ELF-1 (cell line): ENCODE measurements around the gene IL21R.
"Not testable (repeated sequence)": the region's sequence is repeated elsewhere in the genome, so short reads cannot be mapped to it uniquely, and the experiment has no call there.

Source experiments
- DNase-seq: peaks from one replicate; pipeline ENCODE4 v3.0.0-alpha.2; 2016; ENCODE audit warnings: low read depth, low spot score

IL21R gene

DNA sequence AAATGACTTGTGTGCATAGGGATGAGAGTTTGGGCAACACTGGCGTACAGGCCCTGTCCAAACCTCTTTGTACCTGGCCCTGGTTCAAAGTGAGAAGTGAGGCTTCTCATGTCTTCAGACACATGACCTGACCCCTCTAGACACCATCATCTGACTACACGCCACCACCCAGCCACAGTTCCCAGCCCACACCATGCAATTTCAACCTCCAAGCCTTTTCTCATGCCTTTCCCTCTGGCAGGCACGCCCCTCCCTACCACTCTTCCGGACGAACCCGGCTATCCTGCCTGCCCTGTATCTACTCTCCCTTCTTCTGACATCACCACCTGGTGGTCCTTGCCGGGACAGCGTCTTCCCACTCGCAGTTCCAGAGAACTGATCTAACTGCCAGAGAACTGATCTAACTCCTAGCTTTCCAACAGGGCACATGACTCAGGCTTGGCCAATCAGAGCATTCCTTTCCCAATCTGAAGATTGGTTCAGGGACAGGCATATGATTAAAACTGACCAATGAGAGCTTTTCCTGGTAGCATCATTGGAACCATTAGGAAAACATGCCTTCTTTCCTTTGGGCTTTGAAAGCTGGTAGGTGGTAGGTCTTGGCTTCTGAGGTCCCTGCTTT, 27.1 kb upstream of the IL21R start:
- peak; percentile 98 for DNase-seq

- no peak for DNase-seq
These were observed 24.1 kb upstream of the IL21R start for GRCh38 chr16:27377666-27378485.

DNA sequence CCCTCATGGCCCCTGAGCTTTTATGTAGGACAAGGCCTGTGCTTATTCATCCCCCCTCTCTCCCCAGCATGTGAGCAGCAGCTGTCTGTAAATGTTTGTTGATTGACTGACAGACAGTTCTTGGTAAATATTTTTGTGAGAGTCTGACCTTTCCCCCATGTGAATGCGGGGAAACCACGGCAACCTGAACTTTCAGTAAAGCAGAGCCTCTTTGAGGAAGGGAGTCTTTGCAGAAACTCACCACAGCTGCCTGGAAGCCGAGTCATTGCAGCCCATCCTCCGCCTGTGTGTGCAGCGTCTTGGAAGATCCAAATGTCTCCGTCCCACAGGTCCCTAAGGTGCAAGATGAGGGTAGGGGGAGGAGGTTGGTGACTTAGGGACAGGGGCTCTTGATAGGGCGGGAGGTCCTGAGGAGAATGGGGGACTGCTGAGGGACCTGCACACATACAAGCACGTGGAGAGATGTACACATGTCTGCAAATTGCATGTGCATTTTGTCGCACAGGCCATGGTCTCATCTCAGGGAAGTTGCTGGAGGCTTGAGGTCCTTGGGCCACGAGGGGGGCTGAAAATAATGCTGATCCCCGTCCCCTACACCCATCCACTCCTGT, 23.0 kb upstream of the IL21R start:
- no peak for DNase-seq

DNA sequence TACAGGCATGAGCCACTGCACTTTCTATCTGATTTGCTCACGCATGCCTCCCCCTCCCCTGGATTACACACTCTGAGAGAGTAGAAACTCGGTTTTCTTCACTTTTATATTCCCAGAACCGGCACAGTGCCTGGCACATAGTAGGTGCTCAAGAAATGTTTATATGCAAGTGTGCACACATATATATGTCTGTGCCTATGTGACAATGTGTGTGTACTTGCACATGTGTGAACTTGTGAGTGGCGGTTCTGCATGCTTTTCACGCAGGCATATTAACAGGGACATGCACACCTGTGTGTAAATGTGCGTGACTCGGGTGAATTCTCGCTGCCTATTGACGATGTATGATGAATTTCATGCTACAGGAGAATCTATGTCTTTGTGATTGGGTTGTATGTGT, 22.1 kb upstream of the IL21R start:
- no peak for DNase-seq

DNA sequence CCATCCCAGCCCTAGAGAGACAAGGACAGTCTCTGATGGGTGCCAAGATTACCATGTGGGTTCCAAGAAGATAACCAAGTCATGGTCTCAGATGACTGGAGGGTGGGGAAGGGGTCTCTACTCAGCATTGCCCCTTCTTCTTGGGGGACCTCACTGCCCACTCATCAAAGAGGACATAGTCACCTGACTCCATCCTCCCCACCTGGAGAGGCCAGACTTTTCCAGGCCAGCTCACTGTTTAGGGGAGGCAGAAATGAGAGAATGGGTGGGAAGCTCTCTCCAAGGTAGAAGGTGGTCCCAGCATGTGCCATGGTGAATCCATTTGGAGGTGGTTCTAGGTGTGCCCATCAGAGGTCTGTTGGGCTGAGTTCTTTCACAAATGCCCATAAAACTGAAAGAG, 20.7 kb upstream of the IL21R start:
- DNase-seq: no peak

GRCh38 chr16:27381974-27382855, 19.8 kb upstream of the IL21R start:
- DNase-seq: no peak

- no peak for DNase-seq
These were observed 18.3 kb upstream of the IL21R start for GRCh38 chr16:27383556-27384243.

DNA sequence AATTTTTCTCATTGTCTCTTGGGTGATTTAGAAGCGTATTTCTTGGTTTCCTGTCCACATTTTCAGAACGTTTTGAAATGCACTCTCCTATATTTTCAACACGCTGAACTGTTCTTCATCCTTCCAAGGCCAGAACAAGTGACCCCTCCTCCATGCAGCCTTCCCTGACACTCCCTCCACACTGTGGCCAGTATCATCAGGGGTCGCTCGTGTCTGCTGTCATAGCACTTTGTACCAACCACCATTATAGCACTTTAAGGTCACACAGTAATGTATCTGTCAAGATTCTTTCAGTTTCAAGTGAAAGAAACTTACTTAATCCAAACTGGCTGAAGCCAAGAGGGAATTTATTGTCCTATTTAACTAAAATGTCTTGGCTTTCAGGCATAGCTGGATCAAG, 17.5 kb upstream of the IL21R start:
- DNase-seq: no peak

GRCh38 chr16:27385398-27385797, 16.6 kb upstream of the IL21R start:
- no peak for DNase-seq

- no peak for DNase-seq
These were observed 15.3 kb upstream of the IL21R start for GRCh38 chr16:27386674-27387073.

- DNase-seq: no peak
These were observed 14.2 kb upstream of the IL21R start for GRCh38 chr16:27387724-27388123.

DNA sequence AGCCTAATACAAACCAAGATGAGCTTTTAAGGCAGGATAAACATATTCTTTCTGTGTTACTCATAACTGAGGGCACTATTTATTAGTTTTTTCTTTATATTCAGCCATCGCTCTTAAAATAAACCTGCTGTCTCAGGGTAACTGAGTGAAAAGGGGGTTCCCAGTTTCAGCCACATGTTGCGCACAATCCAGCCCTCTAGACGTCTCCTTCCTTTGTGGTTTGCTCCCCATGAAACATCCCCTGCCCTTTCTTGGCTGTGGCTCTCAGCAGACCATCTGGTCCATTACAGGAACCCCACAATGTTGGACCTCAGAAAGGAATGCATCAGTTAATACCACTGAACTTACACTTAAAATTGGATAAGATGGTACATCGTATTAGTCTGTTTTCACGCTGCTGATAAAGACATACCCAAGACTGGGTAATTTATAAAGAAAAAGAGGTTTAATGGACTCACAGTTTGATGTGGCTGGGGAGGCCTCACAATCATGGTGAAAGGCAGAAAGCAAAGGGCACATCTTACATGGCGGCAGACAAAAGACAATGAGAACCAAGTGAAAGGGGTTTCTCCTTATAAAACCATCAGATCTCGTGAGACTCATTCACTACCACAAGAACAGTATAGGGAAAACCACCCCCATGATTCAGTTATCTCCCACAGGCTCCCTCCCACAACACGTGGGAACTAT, 12.6 kb upstream of the IL21R start:
- no peak for DNase-seq

DNA sequence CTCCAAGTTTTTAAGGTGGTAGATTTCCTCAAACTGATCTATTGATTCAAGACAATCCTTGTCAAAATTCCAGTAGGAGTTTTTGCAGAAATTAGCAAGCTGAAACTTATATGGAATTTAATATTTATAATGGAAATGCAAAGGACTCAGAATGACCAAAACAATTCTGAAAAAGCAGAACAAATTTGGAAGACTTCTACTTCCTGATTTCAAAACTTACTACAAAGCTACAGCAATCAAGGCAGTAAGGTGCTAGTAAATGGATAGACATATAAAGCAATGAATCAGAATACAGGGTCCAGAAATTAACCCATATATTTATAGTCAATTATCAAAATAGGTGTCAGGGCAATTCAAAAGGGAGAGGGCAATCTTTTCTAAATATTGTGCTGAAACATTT, 11.8 kb upstream of the IL21R start:
- no peak for DNase-seq

DNA sequence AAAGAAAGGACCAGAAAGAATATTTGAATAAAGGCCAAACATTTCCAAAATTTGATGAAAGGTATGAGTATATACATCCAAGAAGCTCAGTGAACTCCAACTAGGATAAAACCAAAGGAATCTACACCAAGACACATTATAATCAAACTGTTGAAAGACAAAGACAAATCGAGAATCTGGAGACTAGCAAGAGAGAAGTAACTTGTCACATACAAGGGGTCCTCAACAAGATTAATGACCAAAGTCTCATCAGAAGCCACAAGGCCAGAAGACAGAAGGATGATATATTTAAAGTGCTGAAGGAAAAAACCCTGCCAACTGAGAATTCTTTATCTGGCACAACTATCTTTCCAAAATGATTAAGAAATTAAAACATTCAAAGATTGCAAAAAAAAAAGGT, 9.3 kb upstream of the IL21R start:
- no peak for DNase-seq

DNA sequence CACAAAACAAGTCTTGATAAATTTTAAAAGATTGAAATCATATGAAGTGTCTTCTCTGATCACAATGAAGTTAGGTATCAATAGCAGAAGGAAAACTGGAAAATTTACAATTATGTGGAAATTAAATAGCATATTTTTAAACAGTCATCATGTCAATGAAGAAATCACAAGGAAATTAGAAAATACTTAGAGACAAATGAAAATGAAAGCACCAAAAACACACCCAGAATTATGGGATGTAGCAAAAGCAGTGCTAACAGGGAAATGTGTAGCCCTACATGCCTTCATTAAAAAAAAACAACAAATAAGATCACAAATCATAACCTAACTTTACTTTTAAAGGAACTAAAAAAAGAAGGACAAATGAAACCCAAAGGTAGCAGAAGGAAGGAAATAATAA, 7.5 kb upstream of the IL21R start:
- DNase-seq: no peak

DNA sequence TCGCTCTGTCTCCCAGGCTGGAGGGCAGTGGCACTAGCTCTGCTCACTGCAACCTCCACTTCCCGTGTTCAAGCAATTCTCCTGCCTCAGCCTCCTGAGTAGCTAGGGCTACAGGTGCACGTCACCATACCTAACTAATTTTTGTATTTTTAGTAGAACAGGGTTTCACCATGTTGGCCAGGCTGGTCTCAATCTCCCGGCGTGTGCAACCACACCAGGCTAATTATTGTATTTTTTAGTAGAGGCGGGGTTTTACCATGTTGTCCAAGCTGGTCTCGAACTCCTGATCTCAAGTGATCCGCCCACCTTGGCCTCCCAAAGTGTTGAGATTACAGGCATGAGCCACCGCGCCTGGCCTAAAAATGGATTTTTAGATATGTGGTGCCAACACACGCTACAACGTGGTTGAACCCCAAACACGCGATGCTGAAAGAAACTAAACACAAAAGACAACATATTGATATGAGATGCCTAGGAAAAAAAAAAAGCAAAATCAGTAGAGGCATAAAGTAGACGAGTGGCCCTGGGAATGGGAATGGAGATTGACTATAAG, 3.6 kb upstream of the IL21R start:
- DNase-seq: not testable (repeated sequence)

DNA sequence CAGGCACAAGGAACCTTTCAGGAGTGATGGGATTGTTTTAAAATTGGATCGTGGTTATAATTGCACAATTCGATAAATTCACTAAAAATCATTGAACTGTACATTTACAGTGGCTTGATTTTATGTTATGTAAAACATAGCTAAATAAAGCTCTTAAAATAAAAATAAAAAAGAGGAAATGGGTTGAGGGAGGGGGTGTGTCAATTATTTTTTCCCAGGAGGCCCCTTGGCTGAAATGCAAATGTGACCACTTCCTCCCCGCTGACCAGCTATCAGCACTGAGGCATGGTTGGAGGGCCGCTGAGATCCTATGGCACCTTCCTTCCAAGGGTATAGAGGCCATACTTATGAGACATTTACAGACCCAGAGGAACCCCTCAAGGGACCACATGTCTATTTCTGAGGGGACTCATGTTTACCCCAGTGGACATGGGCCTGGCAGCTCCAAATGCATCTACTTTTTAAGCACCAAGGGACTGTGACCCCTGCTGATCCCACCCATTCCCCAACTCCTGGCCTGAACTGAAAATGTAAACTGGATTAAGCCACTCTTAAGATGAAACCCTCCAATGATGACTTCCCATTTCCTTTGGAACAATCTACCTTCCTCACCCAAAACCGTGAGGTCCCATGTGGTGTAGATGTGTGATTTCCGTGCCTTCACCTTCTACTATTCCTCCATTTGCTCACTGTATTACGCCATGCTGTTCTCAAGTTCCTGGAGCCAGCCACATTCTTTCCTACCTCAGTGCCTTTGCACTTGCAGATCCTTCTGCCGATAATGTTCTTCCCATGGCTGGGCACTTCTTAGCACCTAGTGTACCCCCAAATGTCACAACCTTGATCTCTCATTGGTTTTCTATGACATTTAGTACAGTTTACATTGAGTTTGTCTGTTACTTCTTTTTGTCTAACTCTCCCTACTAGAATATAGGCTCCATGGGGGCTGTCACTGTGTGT, 2.8 kb upstream of the IL21R start:
- DNase-seq: no peak

- no peak for DNase-seq
These were observed 2.0 kb upstream of the IL21R start for GRCh38 chr16:27399969-27400368.
